ENCODE data around the gene ATP8A1.
A peak's percentile ranks its signal among the peaks of the same experiment; 100 is the strongest.

The ATP8A1 gene

DNA sequence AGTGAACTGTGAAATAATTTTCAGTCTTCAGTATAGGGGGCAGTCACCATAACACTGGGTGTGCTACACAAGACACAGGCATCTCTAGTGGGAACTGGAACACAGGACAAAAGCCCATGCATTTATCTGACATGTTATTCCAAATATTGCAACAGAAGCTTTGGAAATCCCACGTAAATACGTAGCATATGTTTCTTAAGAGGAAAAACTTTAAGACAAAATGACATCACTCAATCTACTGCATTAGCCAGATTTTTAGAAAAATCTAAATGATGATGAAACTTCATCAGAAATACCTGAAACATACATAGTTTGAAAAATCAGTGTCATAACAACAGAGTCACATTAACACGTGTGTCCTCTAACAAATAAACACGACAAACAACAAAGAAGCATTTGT, 245.1 kb downstream of the ATP8A1 start:
- DNase-seq (ENCODE audit: low read depth), result no peak
- TF ChIP-seq, protein P1, sequence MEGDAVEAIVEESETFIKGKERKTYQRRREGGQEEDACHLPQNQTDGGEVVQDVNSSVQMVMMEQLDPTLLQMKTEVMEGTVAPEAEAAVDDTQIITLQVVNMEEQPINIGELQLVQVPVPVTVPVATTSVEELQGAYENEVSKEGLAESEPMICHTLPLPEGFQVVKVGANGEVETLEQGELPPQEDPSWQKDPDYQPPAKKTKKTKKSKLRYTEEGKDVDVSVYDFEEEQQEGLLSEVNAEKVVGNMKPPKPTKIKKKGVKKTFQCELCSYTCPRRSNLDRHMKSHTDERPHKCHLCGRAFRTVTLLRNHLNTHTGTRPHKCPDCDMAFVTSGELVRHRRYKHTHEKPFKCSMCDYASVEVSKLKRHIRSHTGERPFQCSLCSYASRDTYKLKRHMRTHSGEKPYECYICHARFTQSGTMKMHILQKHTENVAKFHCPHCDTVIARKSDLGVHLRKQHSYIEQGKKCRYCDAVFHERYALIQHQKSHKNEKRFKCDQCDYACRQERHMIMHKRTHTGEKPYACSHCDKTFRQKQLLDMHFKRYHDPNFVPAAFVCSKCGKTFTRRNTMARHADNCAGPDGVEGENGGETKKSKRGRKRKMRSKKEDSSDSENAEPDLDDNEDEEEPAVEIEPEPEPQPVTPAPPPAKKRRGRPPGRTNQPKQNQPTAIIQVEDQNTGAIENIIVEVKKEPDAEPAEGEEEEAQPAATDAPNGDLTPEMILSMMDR (IDR thresholded peaks at IDR 0.05; ENCODE audit: insufficient read depth, low read depth, low read length, missing control alignments), result no peak
- H3K4me3 ChIP-seq (ENCODE audit: low read length), result no peak overlapping the region

DNA sequence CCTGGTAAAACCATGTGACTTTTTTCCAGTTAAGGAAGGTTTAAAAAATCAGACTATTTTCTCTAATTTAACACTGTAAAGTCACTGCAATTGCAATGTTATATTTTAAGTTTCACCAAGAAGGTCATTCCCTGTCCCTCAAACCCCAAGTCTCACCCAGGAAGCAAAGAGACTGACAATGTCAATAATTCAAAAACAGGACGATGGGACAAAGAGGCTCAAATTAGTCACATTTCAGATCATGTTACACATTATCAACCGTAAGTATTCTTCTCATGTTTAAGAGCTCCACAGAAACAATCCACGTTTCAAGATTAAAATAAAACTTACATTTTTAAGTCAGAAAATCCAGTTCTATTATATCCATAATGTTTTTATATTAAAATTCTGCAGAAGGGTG, 246.5 kb downstream of the ATP8A1 start:
- no peak for DNase-seq (ENCODE audit: low read depth)
- no peak overlapping the region for H3K4me3 ChIP-seq (ENCODE audit: low read length)
- TF ChIP-seq, protein P1 (IDR thresholded peaks at IDR 0.05; ENCODE audit: insufficient read depth, low read depth, low read length, missing control alignments), result no peak

DNA sequence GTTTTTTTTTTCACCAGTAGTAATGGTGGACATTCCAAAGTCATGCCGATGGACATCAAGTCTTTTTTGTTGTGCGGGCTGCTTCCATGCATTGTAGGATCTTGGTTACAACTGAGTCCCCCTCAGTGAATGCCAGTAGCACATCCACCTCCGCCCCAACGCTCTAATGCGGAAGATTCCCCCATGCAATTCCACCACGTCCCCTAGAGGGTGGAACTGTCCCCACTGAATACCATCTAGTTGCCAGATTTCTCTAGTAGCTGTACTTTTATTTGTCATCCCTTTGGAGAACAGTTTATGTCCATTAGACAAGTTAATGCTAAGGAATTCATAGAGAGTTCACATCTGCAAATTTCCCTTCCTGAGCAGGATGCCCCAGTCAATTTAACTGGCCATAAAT, 252.9 kb downstream of the ATP8A1 start:
- TF ChIP-seq, protein P1 (IDR thresholded peaks at IDR 0.05; ENCODE audit: insufficient read depth, low read depth, low read length, missing control alignments), result no peak
- no peak for DNase-seq (ENCODE audit: low read depth)
- no peak overlapping the region for H3K4me3 ChIP-seq (ENCODE audit: low read length)

DNA sequence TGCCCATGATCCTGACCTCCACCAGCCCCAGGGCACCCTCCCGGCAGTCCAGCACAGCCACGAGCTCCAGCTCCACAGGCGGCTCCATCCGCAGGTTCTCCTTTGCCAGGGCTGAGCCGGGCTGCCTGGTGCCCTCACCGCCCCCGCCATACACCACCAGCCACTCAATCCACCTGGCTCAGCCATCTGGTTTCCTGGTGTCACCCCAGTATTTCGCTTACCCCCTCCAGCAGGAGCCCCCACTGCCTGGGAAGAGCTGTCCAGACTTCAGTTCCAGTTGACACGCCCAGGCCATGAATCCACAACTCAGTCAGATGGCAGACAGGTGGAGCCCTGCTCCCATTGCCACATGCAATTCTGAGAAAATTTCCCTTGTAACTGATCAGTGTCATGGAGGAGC, 255.7 kb downstream of the ATP8A1 start:
- TF ChIP-seq, protein P1 (IDR thresholded peaks at IDR 0.05; ENCODE audit: insufficient read depth, low read depth, low read length, missing control alignments), result peak; percentile 43
- peak; percentile 49 for DNase-seq (ENCODE audit: low read depth)
- H3K4me3 ChIP-seq (ENCODE audit: low read length), result no peak overlapping the region

DNA sequence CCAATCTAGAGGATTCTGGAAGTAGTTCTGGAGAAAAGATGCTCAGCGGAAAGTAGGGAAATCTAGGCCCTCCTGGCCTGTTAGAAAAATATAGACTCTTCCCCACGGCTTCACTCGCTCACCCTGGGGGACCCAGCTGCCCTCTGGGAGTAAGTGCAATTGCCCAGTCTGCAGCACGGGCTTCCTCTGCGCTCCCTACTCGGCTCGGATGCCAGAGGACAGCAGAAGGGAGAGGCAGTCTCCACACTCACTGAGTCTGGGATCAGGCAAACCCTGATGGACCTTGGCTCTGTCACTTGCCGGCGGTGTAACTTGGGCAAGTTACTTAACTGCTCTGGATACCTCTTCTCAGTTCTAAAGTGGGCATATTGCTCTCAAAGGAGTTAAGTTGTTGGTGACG, 257.5 kb downstream of the ATP8A1 start:
- TF ChIP-seq, protein P1 (IDR thresholded peaks at IDR 0.05; ENCODE audit: insufficient read depth, low read depth, low read length, missing control alignments), result no peak
- no peak for DNase-seq (ENCODE audit: low read depth)
- no peak overlapping the region for H3K4me3 ChIP-seq (ENCODE audit: low read length)

DNA sequence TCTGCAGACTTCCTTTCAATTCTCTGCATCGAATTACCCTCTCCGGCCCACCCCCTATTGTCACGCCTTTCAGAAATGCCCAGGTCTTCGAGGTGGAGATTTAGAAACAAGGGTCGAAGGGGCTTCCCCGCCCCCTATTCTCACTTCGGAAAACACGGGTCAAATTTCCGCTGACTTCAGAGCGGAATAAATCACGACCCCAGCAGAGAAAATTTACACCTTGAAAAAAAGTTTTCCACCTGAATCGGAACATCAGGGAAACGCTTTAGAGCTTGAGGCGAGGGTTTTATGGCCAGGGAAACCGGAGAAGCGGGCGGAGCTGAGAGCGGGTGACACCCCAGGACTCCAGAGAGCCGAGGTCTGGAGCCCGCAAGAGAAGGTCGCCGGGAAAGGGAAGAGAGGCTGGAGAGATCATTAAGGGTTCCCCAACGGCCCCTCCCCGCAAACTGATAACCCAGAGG, 258.0 kb downstream of the ATP8A1 start:
- DNase-seq (ENCODE audit: low read depth), result no peak
- H3K4me3 ChIP-seq (ENCODE audit: low read length), result no peak overlapping the region
- TF ChIP-seq, protein P1 (IDR thresholded peaks at IDR 0.05; ENCODE audit: insufficient read depth, low read depth, low read length, missing control alignments), result no peak

DNA sequence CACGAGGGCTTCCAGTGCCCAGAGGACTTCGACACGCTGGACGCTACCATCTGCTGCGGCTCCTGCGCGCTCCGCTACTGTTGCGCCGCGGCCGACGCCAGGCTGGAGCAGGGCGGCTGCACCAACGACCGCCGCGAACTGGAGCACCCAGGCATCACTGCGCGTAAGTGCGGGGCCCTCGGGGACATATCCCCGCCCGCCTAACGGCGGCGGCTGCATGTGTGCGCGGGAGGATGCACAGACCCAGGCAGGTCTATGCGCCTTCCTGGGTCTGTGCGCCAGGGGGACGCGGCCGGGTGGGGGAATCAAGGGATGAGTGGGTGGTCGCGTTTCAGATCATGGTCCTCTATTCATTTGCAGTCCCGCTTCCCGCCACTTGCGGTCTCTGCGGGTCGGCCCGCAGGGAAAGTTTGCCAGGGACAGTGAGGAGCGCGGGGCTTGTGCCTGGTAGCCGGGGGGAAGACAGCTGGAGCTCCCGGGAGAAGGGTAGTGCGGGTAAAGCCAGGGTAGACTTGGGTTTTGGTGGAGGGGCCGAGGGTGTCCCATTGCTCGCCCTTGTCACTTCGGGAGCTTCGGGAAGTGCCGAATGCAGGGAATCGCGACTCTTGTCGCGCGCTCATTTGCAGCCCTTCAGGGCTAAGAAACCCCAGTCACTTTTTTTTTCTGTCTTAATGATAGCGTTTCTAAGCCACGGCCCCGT, 258.6 kb downstream of the ATP8A1 start:
- TF ChIP-seq, protein P1 (IDR thresholded peaks at IDR 0.05; ENCODE audit: insufficient read depth, low read depth, low read length, missing control alignments), result no peak
- H3K4me3 ChIP-seq (ENCODE audit: low read length), result peak overlapping the region; percentile 2
- no peak for DNase-seq (ENCODE audit: low read depth)

Data from epithelial cell of esophagus (primary cell).